ENCODE measurements around the gene AOPEP. TPM values are rescaled to one million over a fixed set of nuclear protein-coding genes. Genes with fewer than 3 reads are reported as not detected.
A peak's percentile ranks its signal among the peaks of the same experiment; 100 is the strongest.
"Not testable (repeated sequence)": the region's sequence is repeated elsewhere in the genome, so short reads cannot be mapped to it uniquely, and the experiment has no call there.

AOPEP gene
- polyA plus RNA-seq, 1 donor = 44.3 TPM

- WGBS (ENCODE audit: insufficient coverage, low lambda C conversion rate) = 100% methylated on average over 4 of the region's 5 CpGs
- no peak for DNase-seq
- Histone ChIP-seq H3K4me3 (ENCODE audit: low read length) (no peak overlapping the region), H3K27ac (ENCODE audit: low read length) (no peak overlapping the region), H3K9me3 (ENCODE audit: control insufficient read depth, low read depth, low read length) (no peaks in the 10 kb centered on the region), H3K4me1 (ENCODE audit: control insufficient read depth, insufficient read depth, low read length) (peaks cover 4% of the 10 kb centered on the region), H3K36me3 (ENCODE audit: control insufficient read depth, insufficient read depth, low read length) (peaks cover 12% of the 10 kb centered on the region), H3K27me3 (ENCODE audit: control insufficient read depth, insufficient read depth, low read length) (no peaks in the 10 kb centered on the region)
Observed at GRCh38 chr9:94956731-94957130, 230.2 kb downstream of the AOPEP start.

GRCh38 chr9:94960964-94961363 lies 234.5 kb downstream of the AOPEP start:
- Histone ChIP-seq H3K27me3 (ENCODE audit: control insufficient read depth, insufficient read depth, low read length) (no peaks in the 10 kb centered on the region), H3K4me3 (ENCODE audit: low read length) (no peak overlapping the region), H3K36me3 (ENCODE audit: control insufficient read depth, insufficient read depth, low read length) (peaks cover 5% of the 10 kb centered on the region), H3K27ac (ENCODE audit: low read length) (no peak overlapping the region), H3K9me3 (ENCODE audit: control insufficient read depth, low read depth, low read length) (no peaks in the 10 kb centered on the region), H3K4me1 (ENCODE audit: control insufficient read depth, insufficient read depth, low read length) (no peaks in the 10 kb centered on the region)
- no CpG with 5 or more reads among the region's 5 CpGs for WGBS (ENCODE audit: insufficient coverage, low lambda C conversion rate)
- no peak for DNase-seq

GRCh38 chr9:94961870-94962269 lies 235.4 kb downstream of the AOPEP start:
- DNase-seq = no peak
- Histone ChIP-seq H3K4me3 (ENCODE audit: low read length) (no peak overlapping the region), H3K27ac (ENCODE audit: low read length) (no peak overlapping the region), H3K4me1 (ENCODE audit: control insufficient read depth, insufficient read depth, low read length) (no peaks in the 10 kb centered on the region), H3K36me3 (ENCODE audit: control insufficient read depth, insufficient read depth, low read length) (peaks cover 1% of the 10 kb centered on the region), H3K9me3 (ENCODE audit: control insufficient read depth, low read depth, low read length) (no peaks in the 10 kb centered on the region), H3K27me3 (ENCODE audit: control insufficient read depth, insufficient read depth, low read length) (no peaks in the 10 kb centered on the region)
- WGBS (ENCODE audit: insufficient coverage, low lambda C conversion rate) = no CpG with 5 or more reads among the region's 2 CpGs

- WGBS (ENCODE audit: insufficient coverage, low lambda C conversion rate) = no CpG with 5 or more reads among the region's 5 CpGs
- not testable (repeated sequence) for DNase-seq; H3K27ac ChIP-seq (ENCODE audit: low read length)
Observed at GRCh38 chr9:94965631-94966030, 239.1 kb downstream of the AOPEP start.

GRCh38 chr9:94966046-94966445 lies 239.5 kb downstream of the AOPEP start:
- not testable (repeated sequence) for H3K27ac ChIP-seq (ENCODE audit: low read length); H3K4me3 ChIP-seq (ENCODE audit: low read length); DNase-seq; H3K27me3 ChIP-seq (ENCODE audit: control insufficient read depth, insufficient read depth, low read length); H3K9me3 ChIP-seq (ENCODE audit: control insufficient read depth, low read depth, low read length); H3K36me3 ChIP-seq (ENCODE audit: control insufficient read depth, insufficient read depth, low read length)
- no CpG with 5 or more reads among the region's 3 CpGs for WGBS (ENCODE audit: insufficient coverage, low lambda C conversion rate)
- H3K4me1 ChIP-seq (ENCODE audit: control insufficient read depth, insufficient read depth, low read length) = peaks cover 13% of the 10 kb centered on the region

More at GRCh38 chr9:94965631-94966030, 239.1 kb downstream of the AOPEP start:
- H3K36me3 ChIP-seq (ENCODE audit: control insufficient read depth, insufficient read depth, low read length); H3K9me3 ChIP-seq (ENCODE audit: control insufficient read depth, low read depth, low read length); H3K4me1 ChIP-seq (ENCODE audit: control insufficient read depth, insufficient read depth, low read length); H3K4me3 ChIP-seq (ENCODE audit: low read length); H3K27me3 ChIP-seq (ENCODE audit: control insufficient read depth, insufficient read depth, low read length): not testable (repeated sequence)

GRCh38 chr9:94967482-94967881 lies 241.0 kb downstream of the AOPEP start:
- no peaks in the 10 kb centered on the region for H3K9me3 ChIP-seq (ENCODE audit: control insufficient read depth, low read depth, low read length)
- DNase-seq = peak in 1 of 2 donors; percentile 66
- 100% methylated on average over 1 of the region's 1 CpG for WGBS (ENCODE audit: insufficient coverage, low lambda C conversion rate)
- H3K4me1 ChIP-seq (ENCODE audit: control insufficient read depth, insufficient read depth, low read length) = peaks cover 27% of the 10 kb centered on the region
- H3K36me3 ChIP-seq (ENCODE audit: control insufficient read depth, insufficient read depth, low read length) = no peaks in the 10 kb centered on the region
- H3K27ac ChIP-seq (ENCODE audit: low read length) = no peak overlapping the region
- no peak overlapping the region for H3K4me3 ChIP-seq (ENCODE audit: low read length)
- H3K27me3 ChIP-seq (ENCODE audit: control insufficient read depth, insufficient read depth, low read length) = no peaks in the 10 kb centered on the region

- DNase-seq = peak; percentile 74 to 89
- no peaks in the 10 kb centered on the region for H3K36me3 ChIP-seq (ENCODE audit: control insufficient read depth, insufficient read depth, low read length)
Observed at GRCh38 chr9:94971378-94972131, 245.1 kb downstream of the AOPEP start.

GRCh38 chr9:94973451-94973941 lies 247.0 kb downstream of the AOPEP start:
- H3K27me3 ChIP-seq (ENCODE audit: control insufficient read depth, insufficient read depth, low read length) = no peaks in the 10 kb centered on the region
- H3K36me3 ChIP-seq (ENCODE audit: control insufficient read depth, insufficient read depth, low read length) = no peaks in the 10 kb centered on the region
- H3K4me3 ChIP-seq (ENCODE audit: low read length) = no peak overlapping the region
- H3K27ac ChIP-seq (ENCODE audit: low read length) = peak overlapping the region; percentile 86
- no peaks in the 10 kb centered on the region for H3K9me3 ChIP-seq (ENCODE audit: control insufficient read depth, low read depth, low read length)
- H3K4me1 ChIP-seq (ENCODE audit: control insufficient read depth, insufficient read depth, low read length) = peaks cover 64% of the 10 kb centered on the region
- DNase-seq = peak; percentile 28 to 47
- WGBS (ENCODE audit: insufficient coverage, low lambda C conversion rate) = 82% methylated on average over 2 of the region's 11 CpGs

More at GRCh38 chr9:94971378-94972131, 245.1 kb downstream of the AOPEP start:
- Histone ChIP-seq H3K4me3 (ENCODE audit: low read length) (no peak overlapping the region), H3K4me1 (ENCODE audit: control insufficient read depth, insufficient read depth, low read length) (peaks cover 66% of the 10 kb centered on the region), H3K27ac (ENCODE audit: low read length) (peak overlapping the region; percentile 86), H3K27me3 (ENCODE audit: control insufficient read depth, insufficient read depth, low read length) (no peaks in the 10 kb centered on the region), H3K9me3 (ENCODE audit: control insufficient read depth, low read depth, low read length) (no peaks in the 10 kb centered on the region)
- 83% methylated on average over 5 of the region's 13 CpGs for WGBS (ENCODE audit: insufficient coverage, low lambda C conversion rate)

- H3K4me1 ChIP-seq (ENCODE audit: control insufficient read depth, insufficient read depth, low read length) = peaks cover 64% of the 10 kb centered on the region
- H3K36me3 ChIP-seq (ENCODE audit: control insufficient read depth, insufficient read depth, low read length) = no peaks in the 10 kb centered on the region
- H3K27ac ChIP-seq (ENCODE audit: low read length) = peak overlapping the region; percentile 36
- no peaks in the 10 kb centered on the region for H3K9me3 ChIP-seq (ENCODE audit: control insufficient read depth, low read depth, low read length)
- no peak for DNase-seq
- no peaks in the 10 kb centered on the region for H3K27me3 ChIP-seq (ENCODE audit: control insufficient read depth, insufficient read depth, low read length)
- WGBS (ENCODE audit: insufficient coverage, low lambda C conversion rate) = 100% methylated on average over 1 of the region's 10 CpGs
- no peak overlapping the region for H3K4me3 ChIP-seq (ENCODE audit: low read length)
Observed at GRCh38 chr9:94974154-94974879, 247.8 kb downstream of the AOPEP start.

- no peaks in the 10 kb centered on the region for H3K9me3 ChIP-seq (ENCODE audit: control insufficient read depth, low read depth, low read length)
- peak overlapping the region; percentile 1 for H3K27ac ChIP-seq (ENCODE audit: low read length)
- H3K36me3 ChIP-seq (ENCODE audit: control insufficient read depth, insufficient read depth, low read length) = peaks cover 2% of the 10 kb centered on the region
- H3K27me3 ChIP-seq (ENCODE audit: control insufficient read depth, insufficient read depth, low read length) = no peaks in the 10 kb centered on the region
- no peak for DNase-seq
- H3K4me1 ChIP-seq (ENCODE audit: control insufficient read depth, insufficient read depth, low read length) = peaks cover 59% of the 10 kb centered on the region
- H3K4me3 ChIP-seq (ENCODE audit: low read length) = no peak overlapping the region
- WGBS (ENCODE audit: insufficient coverage, low lambda C conversion rate) = 80% methylated on average over 1 of the region's 11 CpGs
Observed at GRCh38 chr9:94975480-94975879, 249.0 kb downstream of the AOPEP start.

Measured in large intestine (tissue), 3 donors.